HG03103 (cell line): ENCODE data around the gene VEGFC.

ENCODE experiments used
- ATAC-seq: cut with Tn5 transposase; IDR thresholded peaks from one replicate; pipeline ENCODE4 v1.9.1; 2021; ENCODE audit warnings: low read depth; ENCODE audit not compliant: unreplicated experiment

Gene VEGFC

DNA sequence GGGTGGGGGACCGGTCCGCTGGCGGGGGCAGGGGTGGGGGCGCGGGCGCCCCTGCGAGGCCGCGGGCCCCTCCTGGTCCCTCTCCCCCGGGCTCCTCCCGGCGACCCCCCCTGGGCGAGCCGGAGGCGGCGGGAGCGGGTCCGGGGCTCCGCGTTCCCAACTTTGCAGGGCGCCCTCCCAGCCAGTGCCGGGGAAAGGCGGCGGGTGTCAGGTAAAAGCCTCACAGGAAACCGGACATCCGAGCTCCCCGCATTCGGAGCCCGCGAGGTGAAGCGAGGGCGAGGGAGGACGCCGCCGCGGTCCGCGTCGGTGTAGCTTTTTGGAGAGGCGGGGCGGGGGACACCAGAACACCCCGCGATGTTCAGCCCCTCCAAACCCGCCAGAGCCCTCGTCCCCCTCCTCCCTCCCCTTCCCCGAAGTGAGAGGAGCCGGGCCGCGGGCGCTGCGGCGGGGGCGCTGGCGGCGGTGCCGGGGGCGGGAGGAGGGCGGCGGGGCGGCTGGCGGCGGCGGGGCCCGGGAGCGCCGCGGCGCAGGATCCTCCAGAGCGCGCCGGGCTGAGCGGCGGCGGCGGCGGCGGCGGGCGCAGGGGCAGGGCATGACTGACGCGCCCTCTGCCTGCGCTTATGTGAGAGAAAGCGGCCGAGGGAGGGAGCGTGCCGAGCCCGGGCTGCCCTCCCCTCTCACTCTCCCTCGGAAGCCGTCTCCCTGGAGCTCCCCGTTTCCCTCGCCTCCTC lies at the start of gene VEGFC:
Gene VEGFC, minus strand, starts transcription at position 597 of the 734 bp plus-strand sequence. CDS start 611 bp downstream, outside the sequence.
- peak; percentile 77 for ATAC-seq

GRCh38 chr4:176841711-176842112 lies 49.0 kb upstream of the VEGFC start:
- ATAC-seq, result no peak

GRCh38 chr4:176840166-176840565 lies 47.4 kb upstream of the VEGFC start:
- no peak for ATAC-seq

- ATAC-seq, result no peak
Observed at GRCh38 chr4:176839656-176840055, 46.9 kb upstream of the VEGFC start.

- ATAC-seq, result no peak
Observed at GRCh38 chr4:176838601-176839433, 46.1 kb upstream of the VEGFC start.

DNA sequence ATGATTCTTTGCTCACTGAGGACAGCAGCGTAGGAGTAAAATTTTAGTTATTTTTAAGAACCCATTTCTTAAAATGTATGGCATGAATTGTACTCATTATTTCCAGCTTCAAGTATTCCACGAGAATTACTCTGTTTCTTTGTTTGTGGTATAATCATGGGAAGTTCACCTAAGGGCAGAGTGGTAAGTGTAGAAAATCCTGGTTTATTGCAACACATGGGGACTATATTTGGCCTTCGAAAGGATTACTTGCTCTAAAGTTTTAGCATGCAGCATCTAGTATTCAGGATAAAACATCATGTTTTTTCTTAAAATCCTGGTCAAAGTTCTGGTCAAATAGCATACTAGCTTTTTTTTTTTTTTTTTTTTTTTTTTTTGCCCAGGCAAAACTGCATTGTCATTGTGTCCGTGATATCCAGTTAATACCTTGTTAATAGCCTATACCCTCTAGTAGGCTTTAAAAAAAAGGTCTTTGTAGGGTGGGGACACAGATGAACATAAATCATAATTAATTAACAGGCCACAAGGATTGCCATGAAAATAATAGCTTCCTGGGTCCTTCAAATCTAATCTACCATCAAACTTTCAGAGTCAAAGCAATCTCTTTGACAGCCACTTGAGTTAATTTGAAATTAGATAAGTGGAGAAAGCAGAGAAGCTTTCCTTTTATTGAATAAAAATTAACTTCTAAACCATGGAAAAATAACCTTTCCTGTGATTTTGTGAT lies 44.6 kb upstream of the VEGFC start:
- ATAC-seq, result no peak

GRCh38 chr4:176834531-176834930 lies 41.8 kb upstream of the VEGFC start:
- no peak for ATAC-seq

- no peak for ATAC-seq
Observed at GRCh38 chr4:176833400-176834175, 40.9 kb upstream of the VEGFC start.

DNA sequence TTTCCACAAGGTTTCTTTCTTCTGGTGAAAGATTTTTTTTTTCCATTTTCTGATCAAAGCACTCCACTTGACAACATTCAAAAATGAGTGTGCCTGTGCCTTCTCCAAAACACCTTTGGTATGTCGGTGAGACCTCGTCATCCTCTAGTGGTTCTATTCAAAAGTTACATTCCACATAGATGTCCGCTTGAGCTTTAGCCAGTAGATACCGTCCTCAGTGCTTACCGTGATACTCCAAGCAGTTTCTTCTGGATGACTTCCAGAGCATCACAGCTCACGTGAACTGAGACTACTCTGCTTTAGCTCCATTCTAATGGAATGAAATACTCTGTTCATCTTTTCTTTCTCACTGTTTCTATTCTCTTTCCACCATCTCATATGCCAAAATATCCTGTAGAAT lies 38.2 kb upstream of the VEGFC start:
- ATAC-seq, result no peak

- no peak for ATAC-seq
Observed at GRCh38 chr4:176825586-176825985, 32.9 kb upstream of the VEGFC start.

DNA sequence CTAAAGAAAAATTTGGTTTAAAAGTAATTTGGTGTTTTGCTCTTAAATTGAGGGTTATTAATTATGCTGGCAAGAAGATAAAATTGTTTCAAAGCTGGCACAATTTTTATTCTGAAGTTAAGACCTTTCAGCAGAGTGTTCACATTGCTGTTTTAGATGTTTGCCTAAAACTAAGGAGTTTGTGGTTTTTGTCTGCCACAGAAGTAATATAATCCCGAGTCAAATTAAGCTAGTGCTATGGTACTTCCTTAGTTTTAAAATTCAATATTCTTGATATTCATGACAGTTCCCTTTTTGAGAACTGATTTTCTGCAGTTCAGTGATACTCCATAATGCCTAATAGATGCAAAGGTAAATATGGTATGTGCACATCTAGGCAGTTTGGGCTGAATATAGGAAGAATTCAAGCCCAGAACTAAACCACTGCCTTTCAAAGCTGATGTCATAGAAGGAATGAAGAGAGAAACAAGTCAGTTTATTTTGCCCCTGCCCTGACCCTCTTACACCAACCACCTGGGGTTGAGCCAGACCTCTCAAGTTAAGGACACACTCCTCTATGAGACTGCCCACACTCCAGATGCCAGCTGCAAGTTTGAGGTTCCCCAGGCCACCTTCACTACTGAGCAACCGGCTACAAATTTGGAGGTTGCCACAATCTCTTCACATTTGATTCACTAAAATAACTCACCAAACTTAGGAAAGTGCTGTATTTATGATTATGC lies 32.1 kb upstream of the VEGFC start:
- ATAC-seq, result no peak

GRCh38 chr4:176818531-176818930 lies 25.8 kb upstream of the VEGFC start:
- ATAC-seq, result no peak

DNA sequence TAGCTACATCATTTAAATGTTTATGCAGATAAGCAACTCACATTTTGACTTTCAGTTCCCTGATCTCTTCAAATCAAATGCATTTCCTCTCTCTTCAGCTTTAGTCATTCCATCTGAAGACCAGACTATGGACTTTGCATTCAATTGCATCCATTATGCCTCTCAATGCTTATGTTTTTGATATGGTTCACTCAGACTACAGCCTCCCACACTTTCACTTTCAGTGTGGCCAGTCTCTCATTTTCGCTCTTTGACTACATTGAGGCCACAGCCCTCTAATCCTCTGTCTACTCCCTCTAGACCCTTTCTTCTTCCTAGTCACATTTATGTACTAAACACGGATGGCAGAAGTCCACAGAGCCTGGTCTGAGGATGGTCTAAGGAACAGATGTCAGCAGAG lies 24.5 kb upstream of the VEGFC start:
- peak; percentile 75 for ATAC-seq

DNA sequence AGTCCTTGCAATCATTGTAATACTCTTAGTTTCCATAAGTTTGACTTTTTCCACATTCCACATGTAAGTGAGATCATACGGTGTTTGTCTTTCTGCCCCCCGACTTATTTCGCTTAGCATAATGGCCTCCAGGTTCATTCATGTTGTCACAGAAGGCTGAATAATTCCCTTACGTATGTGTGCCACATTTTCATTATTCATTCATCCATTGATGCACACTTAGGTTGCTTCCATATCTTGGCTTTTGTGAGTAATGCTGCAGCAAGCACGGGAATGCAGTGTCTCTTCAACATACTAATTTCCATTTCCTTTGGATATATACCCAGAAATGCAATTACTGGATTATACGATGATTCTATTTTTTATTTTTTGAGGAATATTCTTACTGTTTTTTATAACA lies 22.0 kb upstream of the VEGFC start:
- ATAC-seq, result no peak

DNA sequence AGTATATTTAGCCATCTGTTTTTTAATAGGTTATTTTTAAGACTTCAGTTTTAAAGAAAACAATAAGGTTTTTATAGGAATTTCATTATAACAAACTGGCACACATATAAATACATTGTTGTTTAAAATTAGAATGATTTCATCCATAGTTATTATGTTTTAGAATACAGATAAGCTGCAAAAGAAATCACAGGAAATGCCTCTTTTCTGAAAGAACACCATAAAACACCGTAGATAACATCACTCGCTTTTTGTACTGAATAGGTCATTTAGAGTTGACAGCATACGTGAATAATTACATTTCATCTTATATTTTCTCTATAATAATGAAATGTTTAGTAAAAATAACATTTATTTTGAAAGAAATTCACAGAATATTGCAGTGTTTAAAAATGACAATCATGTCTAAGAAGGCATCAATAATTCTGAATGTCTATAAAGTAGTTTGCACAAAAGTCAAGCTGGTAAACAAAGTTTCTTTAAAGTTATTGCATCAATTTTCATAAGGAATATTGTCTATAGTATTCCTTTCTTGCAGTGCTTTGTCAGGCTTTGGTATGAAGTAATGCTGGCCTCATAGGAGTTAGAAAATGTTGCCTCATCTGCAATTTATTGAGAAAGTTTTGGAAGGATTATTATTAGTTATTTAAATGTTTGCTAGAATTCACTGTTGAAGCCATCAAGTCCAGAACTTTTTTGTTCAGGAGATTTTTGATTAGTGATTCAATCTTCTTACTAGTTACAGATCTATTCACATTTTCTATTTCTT lies 17.9 kb upstream of the VEGFC start:
- ATAC-seq, result no peak

GRCh38 chr4:176806778-176807375 lies 14.2 kb upstream of the VEGFC start:
- no peak for ATAC-seq

DNA sequence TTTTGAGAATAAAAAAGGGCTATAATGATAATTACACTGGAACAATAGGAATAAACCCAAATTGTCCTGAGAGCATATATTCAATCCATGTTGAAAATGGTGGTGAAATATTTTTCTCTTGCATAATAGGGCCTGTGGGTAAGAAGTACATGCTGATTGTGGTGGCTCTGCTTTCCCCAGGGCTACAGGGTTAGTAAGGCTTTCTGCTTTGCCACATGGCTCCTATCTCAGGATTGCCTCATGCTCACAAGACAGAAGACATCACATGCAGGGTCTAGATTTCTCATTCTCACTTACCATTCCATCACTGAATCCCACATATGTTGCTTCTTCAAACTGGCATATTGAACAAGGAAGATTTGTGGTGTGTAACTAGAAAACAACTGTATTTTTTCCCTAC lies 12.4 kb upstream of the VEGFC start:
- ATAC-seq, result no peak

GRCh38 chr4:176800891-176801534 lies 8.3 kb upstream of the VEGFC start:
- no peak for ATAC-seq
